ENCODE results near the gene SP6. TPM values are rescaled to one million over a fixed set of nuclear protein-coding genes. Genes with fewer than 3 reads are reported as not detected.

SP6 gene
- total RNA-seq, 1 experiment from 2014 or later: 3.3 TPM

- TF ChIP-seq E2F1 (CRISPR knock-in tag; IDR thresholded peaks at IDR 0.05) (0 out of 2 replicates have a peak, but pooled peaks have one; percentile 51), ATF3 (CRISPR knock-in tag; conservative IDR thresholded peaks at IDR 0.05) (no peak), SMAD3 (CRISPR knock-in tag; IDR thresholded peaks at IDR 0.05; ENCODE audit: borderline replicate concordance) (peak; percentile 84; the same call in 1 of the 2 replicates), AR (CRISPR knock-in tag; IDR thresholded peaks at IDR 0.05) (no peak), RELA (CRISPR knock-in tag; IDR thresholded peaks at IDR 0.05; ENCODE audit: borderline replicate concordance) (peak; percentile 94), GRHL2 (CRISPR knock-in tag; IDR thresholded peaks at IDR 0.05; ENCODE audit: insufficient replicate concordance, severe bottlenecking) (no peak), ZMAT4 (CRISPR knock-in tag; IDR thresholded peaks at IDR 0.05) (no peak), GABPB1 (CRISPR knock-in tag; IDR thresholded peaks at IDR 0.05) (no peak), ZNF219 (CRISPR knock-in tag; IDR thresholded peaks at IDR 0.05; ENCODE audit: borderline replicate concordance) (peak; percentile 88), ZNF232 (CRISPR knock-in tag; IDR thresholded peaks at IDR 0.05) (peak; percentile 97), USF2 (CRISPR knock-in tag; IDR thresholded peaks at IDR 0.05) (no peak), ZNF138 (CRISPR knock-in tag; conservative IDR thresholded peaks at IDR 0.05) (0 out of 2 replicates have a peak, but pooled peaks have one; percentile 19), ZNF263 (CRISPR knock-in tag; IDR thresholded peaks at IDR 0.05; ENCODE audit: low read depth) (no peak; the same call in 1 of the 2 replicates), ETV6 (CRISPR knock-in tag; IDR thresholded peaks at IDR 0.05) (peak; percentile 92), NR2C2 (CRISPR knock-in tag; IDR thresholded peaks at IDR 0.05) (peak; percentile 60), CTCF (IDR thresholded peaks at IDR 0.05) (peak; percentile 75), MYBL2 (CRISPR knock-in tag; IDR thresholded peaks at IDR 0.05) (peak; percentile 81), NFYB (CRISPR knock-in tag; conservative IDR thresholded peaks at IDR 0.05; ENCODE audit: low read depth) (no peak; the same call in 1 of the 2 replicates), ZNF317 (CRISPR knock-in tag; IDR thresholded peaks at IDR 0.05; ENCODE audit: borderline replicate concordance, low read depth) (peak; percentile 66), GTF2I (CRISPR knock-in tag; conservative IDR thresholded peaks at IDR 0.05) (no peak), JAZF1 (CRISPR knock-in tag; IDR thresholded peaks at IDR 0.05) (no peak), ZNF396 (CRISPR knock-in tag; IDR thresholded peaks at IDR 0.05; ENCODE audit: borderline replicate concordance) (no peak), TEAD4 (CRISPR knock-in tag; IDR thresholded peaks at IDR 0.05) (peak; percentile 83), ZNF416 (CRISPR knock-in tag; IDR thresholded peaks at IDR 0.05) (no peak), CBFB (CRISPR knock-in tag; IDR thresholded peaks at IDR 0.05; ENCODE audit: low read depth) (no peak)
- TF ChIP-seq, protein P1, sequence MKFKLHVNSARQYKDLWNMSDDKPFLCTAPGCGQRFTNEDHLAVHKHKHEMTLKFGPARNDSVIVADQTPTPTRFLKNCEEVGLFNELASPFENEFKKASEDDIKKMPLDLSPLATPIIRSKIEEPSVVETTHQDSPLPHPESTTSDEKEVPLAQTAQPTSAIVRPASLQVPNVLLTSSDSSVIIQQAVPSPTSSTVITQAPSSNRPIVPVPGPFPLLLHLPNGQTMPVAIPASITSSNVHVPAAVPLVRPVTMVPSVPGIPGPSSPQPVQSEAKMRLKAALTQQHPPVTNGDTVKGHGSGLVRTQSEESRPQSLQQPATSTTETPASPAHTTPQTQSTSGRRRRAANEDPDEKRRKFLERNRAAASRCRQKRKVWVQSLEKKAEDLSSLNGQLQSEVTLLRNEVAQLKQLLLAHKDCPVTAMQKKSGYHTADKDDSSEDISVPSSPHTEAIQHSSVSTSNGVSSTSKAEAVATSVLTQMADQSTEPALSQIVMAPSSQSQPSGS (CRISPR knock-in tag; IDR thresholded peaks at IDR 0.05; ENCODE audit: borderline replicate concordance, low read depth): 0 out of 2 replicates have a peak, but pooled peaks have one; percentile 56
- TF ChIP-seq, protein P2, sequence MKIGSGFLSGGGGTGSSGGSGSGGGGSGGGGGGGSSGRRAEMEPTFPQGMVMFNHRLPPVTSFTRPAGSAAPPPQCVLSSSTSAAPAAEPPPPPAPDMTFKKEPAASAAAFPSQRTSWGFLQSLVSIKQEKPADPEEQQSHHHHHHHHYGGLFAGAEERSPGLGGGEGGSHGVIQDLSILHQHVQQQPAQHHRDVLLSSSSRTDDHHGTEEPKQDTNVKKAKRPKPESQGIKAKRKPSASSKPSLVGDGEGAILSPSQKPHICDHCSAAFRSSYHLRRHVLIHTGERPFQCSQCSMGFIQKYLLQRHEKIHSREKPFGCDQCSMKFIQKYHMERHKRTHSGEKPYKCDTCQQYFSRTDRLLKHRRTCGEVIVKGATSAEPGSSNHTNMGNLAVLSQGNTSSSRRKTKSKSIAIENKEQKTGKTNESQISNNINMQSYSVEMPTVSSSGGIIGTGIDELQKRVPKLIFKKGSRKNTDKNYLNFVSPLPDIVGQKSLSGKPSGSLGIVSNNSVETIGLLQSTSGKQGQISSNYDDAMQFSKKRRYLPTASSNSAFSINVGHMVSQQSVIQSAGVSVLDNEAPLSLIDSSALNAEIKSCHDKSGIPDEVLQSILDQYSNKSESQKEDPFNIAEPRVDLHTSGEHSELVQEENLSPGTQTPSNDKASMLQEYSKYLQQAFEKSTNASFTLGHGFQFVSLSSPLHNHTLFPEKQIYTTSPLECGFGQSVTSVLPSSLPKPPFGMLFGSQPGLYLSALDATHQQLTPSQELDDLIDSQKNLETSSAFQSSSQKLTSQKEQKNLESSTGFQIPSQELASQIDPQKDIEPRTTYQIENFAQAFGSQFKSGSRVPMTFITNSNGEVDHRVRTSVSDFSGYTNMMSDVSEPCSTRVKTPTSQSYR (CRISPR knock-in tag; IDR thresholded peaks at IDR 0.05): no peak
Measured at GRCh38 chr17:47847341-47848197, 3.4 kb downstream of the SP6 start (continued).

Data from WTC11 (cell line).